Renal pelvis (tissue), 4 donors: ENCODE results near the gene KLF6. TPM values are rescaled to one million over a fixed set of nuclear protein-coding genes. Genes with fewer than 3 reads are reported as not detected.

Experiments used
- DNase-seq: peaks from one replicate; pipeline ENCODE4 v3.0.0-alpha.2; 2013
- polyA plus RNA-seq, 3 donors: library from polyadenylated mRNA; unstranded; fragments of 120-200 nt; gene quantifications; one replicate each; pipeline ENCODE4 v1.2.1, GENCODE V29; 2013; ENCODE audit not compliant: insufficient read length in 3 of 3

Gene KLF6
- polyA plus RNA-seq, 3 donors: 46.5 to 50.1 (median 47.2) TPM

- no peak for DNase-seq
These were observed 8.0 kb downstream of the KLF6 start for GRCh38 chr10:3776796-3777571.

GRCh38 chr10:3775696-3776551 lies 9.1 kb downstream of the KLF6 start:
- DNase-seq: no peak

- no peak for DNase-seq
These were observed 10.0 kb downstream of the KLF6 start for GRCh38 chr10:3774814-3775695.

- DNase-seq: no peak
These were observed 10.8 kb downstream of the KLF6 start for GRCh38 chr10:3774018-3774813.

- no peak for DNase-seq
These were observed 11.5 kb downstream of the KLF6 start for GRCh38 chr10:3773460-3774017.

- no peak for DNase-seq
These were observed 12.4 kb downstream of the KLF6 start for GRCh38 chr10:3772361-3773171.

- DNase-seq: no peak
These were observed 14.3 kb downstream of the KLF6 start for GRCh38 chr10:3770611-3771110.

GRCh38 chr10:3769556-3769955 lies 15.5 kb downstream of the KLF6 start:
- DNase-seq: no peak

GRCh38 chr10:3766046-3766756 lies 18.8 kb downstream of the KLF6 start:
- DNase-seq: no peak

GRCh38 chr10:3765146-3765545 lies 19.9 kb downstream of the KLF6 start:
- no peak for DNase-seq

GRCh38 chr10:3764626-3765112 lies 20.3 kb downstream of the KLF6 start:
- no peak for DNase-seq

GRCh38 chr10:3763852-3764625 lies 21.0 kb downstream of the KLF6 start:
- no peak for DNase-seq

- DNase-seq: no peak
These were observed 22.0 kb downstream of the KLF6 start for GRCh38 chr10:3763035-3763456.

GRCh38 chr10:3762309-3762708 lies 22.7 kb downstream of the KLF6 start:
- no peak for DNase-seq

GRCh38 chr10:3761904-3762303 lies 23.1 kb downstream of the KLF6 start:
- no peak for DNase-seq

- DNase-seq: no peak
These were observed 23.9 kb downstream of the KLF6 start for GRCh38 chr10:3761021-3761686.

- no peak for DNase-seq
These were observed 24.9 kb downstream of the KLF6 start for GRCh38 chr10:3760083-3760482.

- no peak for DNase-seq
These were observed 25.6 kb downstream of the KLF6 start for GRCh38 chr10:3759397-3759796.
